Activated CD4-positive, alpha-beta T cell treated with anti-CD3 and anti-CD28 coated beads, Interleukin-2, amount 10 ng/mL, durations not matched to agents 24 days and 14 days (primary cell): ENCODE measurements around the gene FAM83B. TPM values are rescaled to one million over a fixed set of nuclear protein-coding genes. Genes with fewer than 3 reads are reported as not detected.
"Not testable (repeated sequence)": the region's sequence is repeated elsewhere in the genome, so short reads cannot be mapped to it uniquely, and the experiment has no call there.

Experiments used
- DNase-seq: peaks from one replicate; pipeline ENCODE4 v3.0.0; 2022
- H3K27ac Mint-ChIP-seq: one replicate; pipeline ENCODE4 v1.8.0; 2022; ENCODE audit warnings: mild to moderate bottlenecking, mixed read lengths
- H3K27me3 Mint-ChIP-seq: one replicate; pipeline ENCODE4 v1.8.0; 2022; ENCODE audit warnings: mixed read lengths
- H3K36me3 Mint-ChIP-seq: one replicate; pipeline ENCODE4 v1.8.0; 2022; ENCODE audit warnings: low read depth, mild to moderate bottlenecking, mixed read lengths
- H3K4me1 Mint-ChIP-seq: one replicate; pipeline ENCODE4 v1.8.0; 2021; ENCODE audit warnings: mixed read lengths
- H3K4me3 Mint-ChIP-seq: one replicate; pipeline ENCODE4 v1.8.0; 2022; ENCODE audit warnings: mild to moderate bottlenecking, moderate library complexity, mixed read lengths
- H3K9me3 Mint-ChIP-seq: one replicate; pipeline ENCODE4 v1.8.0; 2021; ENCODE audit warnings: mixed read lengths
- intact Hi-C: fragments of 100-400 bp; cut with micrococcal nuclease; formaldehyde crosslinking; loops from one replicate; pipeline ENCODE4 v1.15.1; 2023
- total RNA-seq: library from RNA; stranded (reverse); gene quantifications from 2 replicates; pipeline ENCODE4 v1.2.3, GENCODE V29; 2022

FAM83B gene
- not detected in 2 replicates for total RNA-seq

- H3K9me3 Mint-ChIP-seq, result no peaks in the 10 kb centered on the region
These were observed at the start of gene FAM83B for GRCh38 chr6:54846243-54846856. FAM83B (plus strand) TSS chr6:54846771; CDS start chr6:54870247, 23,476 bp downstream.

DNA sequence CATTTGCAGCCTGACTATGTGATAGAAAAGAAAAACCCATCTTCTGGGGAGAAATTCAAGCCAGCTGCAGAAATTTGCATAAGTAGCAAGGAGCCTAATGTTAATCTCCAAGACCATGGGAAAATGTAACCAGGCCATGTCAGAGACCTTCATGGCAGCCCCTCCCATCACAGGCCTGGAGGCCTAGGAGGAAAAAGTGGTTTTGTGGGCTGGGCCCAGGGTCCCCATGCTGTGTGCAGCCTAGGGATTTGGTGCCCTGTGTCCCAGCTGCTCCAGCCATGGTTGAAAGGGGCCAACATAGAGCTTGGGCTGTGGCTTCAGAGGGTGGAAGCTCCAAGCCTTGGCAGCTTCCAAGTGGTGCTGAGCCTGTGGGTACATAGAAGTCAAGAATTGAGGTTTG is 49.7 kb upstream of the FAM83B start:
- H3K27ac Mint-ChIP-seq, H3K4me1 Mint-ChIP-seq, H3K36me3 Mint-ChIP-seq, DNase-seq, H3K4me3 Mint-ChIP-seq, H3K27me3 Mint-ChIP-seq, intact Hi-C loops, H3K9me3 Mint-ChIP-seq: not testable (repeated sequence)

More at GRCh38 chr6:54846243-54846856, at the start of gene FAM83B:
- Mint-ChIP-seq H3K27ac (no peak within 1 kb of the TSS), H3K4me1 (no peaks in the 10 kb centered on the region), H3K27me3 (peaks cover 17% of the 10 kb centered on the region), H3K36me3 (no peaks in the 10 kb centered on the region), H3K4me3 (no peak within 1 kb of the TSS)
- intact Hi-C loops, result no loop called here
- no peak for DNase-seq

DNA sequence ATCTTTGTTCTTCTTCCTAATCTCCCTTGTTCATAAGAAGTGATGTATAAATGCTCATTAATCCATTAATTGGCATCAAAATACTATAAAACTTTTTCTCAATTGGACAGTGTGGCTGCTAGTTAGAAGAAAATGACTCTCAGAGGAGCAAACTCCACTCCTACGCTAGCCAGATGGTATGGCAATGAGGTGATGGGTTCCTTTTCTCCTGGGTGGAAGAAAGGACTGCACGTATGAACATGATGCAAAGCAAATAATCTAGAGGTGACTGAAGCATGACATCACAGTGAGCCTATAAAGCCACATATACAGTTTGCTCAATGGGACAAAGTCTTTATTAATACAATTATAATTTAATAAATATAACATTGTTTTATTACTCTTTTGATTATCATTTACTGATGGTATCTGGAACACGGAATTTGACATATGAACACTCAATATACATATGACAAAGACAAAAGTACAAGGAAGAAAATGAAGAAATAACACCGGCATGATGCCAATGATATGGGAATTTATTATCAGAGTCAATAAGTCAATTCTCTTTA is 46.4 kb upstream of the FAM83B start:
- peaks cover 5% of the 10 kb centered on the region for H3K9me3 Mint-ChIP-seq
- no peak overlapping the region for H3K27ac Mint-ChIP-seq
- no peak overlapping the region for H3K4me3 Mint-ChIP-seq
- H3K4me1 Mint-ChIP-seq, result no peaks in the 10 kb centered on the region
- no peaks in the 10 kb centered on the region for H3K27me3 Mint-ChIP-seq
- no peak for DNase-seq
- H3K36me3 Mint-ChIP-seq, result no peaks in the 10 kb centered on the region
- intact Hi-C loops, result no loop called here

DNA sequence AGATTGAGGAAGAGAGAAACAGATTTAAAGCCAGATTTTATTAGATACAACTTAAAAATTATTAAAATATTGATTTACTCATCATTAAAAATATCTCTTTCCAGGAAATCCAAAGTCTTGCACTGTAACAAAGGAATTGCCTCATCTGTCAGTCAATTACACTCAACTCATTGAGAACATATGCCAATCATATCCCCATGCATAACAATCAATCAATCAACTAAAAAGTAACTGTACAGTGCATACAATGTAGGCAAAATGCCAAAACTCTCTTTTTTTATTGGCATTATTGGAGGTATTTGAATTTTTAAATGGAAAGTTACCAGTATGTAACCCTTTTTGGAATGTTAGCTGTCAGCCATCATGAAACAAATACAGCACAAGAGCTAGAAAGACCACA is 45.3 kb upstream of the FAM83B start:
- Mint-ChIP-seq H3K27me3 (no peaks in the 10 kb centered on the region), H3K4me1 (no peaks in the 10 kb centered on the region), H3K27ac (no peak overlapping the region), H3K9me3 (peaks cover 4% of the 10 kb centered on the region), H3K4me3 (no peak overlapping the region), H3K36me3 (no peaks in the 10 kb centered on the region)
- intact Hi-C loops, result no loop called here
- DNase-seq, result no peak

DNA sequence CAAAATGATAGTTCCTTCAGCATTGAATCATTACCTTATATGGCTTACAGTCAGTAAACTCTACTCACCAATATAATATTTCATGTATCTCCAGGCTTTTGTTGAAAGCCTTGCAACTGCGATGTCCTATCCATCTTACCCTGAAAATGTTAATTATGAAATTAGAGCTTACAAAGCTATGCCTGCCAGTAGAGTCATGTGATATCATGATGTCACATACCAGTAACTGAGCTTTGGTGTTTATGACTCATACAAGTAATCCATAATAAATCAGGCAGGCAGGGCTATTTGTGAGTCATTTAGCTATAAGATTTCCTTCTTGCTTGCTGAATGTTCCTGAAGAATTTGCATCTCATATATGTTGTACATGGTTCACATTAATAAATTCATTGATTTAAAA is 44.9 kb upstream of the FAM83B start:
- H3K27me3 Mint-ChIP-seq, result no peaks in the 10 kb centered on the region

GRCh38 chr6:54802775-54803634 is 43.6 kb upstream of the FAM83B start:
- Mint-ChIP-seq H3K27me3 (no peaks in the 10 kb centered on the region), H3K27ac (no peak overlapping the region), H3K4me1 (no peaks in the 10 kb centered on the region), H3K9me3 (no peaks in the 10 kb centered on the region), H3K4me3 (no peak overlapping the region), H3K36me3 (no peaks in the 10 kb centered on the region)
- no peak for DNase-seq
- intact Hi-C loops, result no loop called here

More for the DNA sequence above, 44.9 kb upstream of the FAM83B start:
- Mint-ChIP-seq H3K4me3 (no peak overlapping the region), H3K9me3 (peaks cover under 1% of the 10 kb centered on the region), H3K27ac (no peak overlapping the region), H3K36me3 (no peaks in the 10 kb centered on the region), H3K4me1 (no peaks in the 10 kb centered on the region)
- DNase-seq, result no peak
- intact Hi-C loops, result no loop called here

- no peaks in the 10 kb centered on the region for H3K36me3 Mint-ChIP-seq
- no peak for DNase-seq
- intact Hi-C loops, result no loop called here
- H3K4me3 Mint-ChIP-seq, result no peak overlapping the region
- no peaks in the 10 kb centered on the region for H3K27me3 Mint-ChIP-seq
- no peak overlapping the region for H3K27ac Mint-ChIP-seq
- H3K4me1 Mint-ChIP-seq, result no peaks in the 10 kb centered on the region
- no peaks in the 10 kb centered on the region for H3K9me3 Mint-ChIP-seq
These were observed 41.5 kb upstream of the FAM83B start for GRCh38 chr6:54805077-54805476.

DNA sequence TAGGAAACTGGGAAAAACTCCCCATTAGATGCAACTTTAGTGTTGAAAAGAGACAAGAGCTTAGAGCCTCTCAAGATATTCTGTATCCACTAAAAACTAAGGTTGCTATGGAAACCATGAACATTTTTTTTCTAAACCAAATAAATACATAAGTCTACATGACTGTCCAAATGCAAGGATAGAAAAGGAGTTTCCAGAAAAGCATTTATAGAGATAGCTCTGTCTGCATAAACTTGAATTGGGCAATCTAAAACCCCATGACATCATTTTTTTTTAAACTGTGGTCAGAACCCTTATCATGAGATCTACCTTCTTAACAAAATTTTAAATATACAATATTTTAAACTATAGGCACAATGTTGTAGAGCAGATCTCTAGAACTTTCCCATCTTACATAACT is 36.4 kb upstream of the FAM83B start:
- intact Hi-C loops, result no loop called here
- no peaks in the 10 kb centered on the region for H3K36me3 Mint-ChIP-seq
- H3K27ac Mint-ChIP-seq, result no peak overlapping the region
- no peak overlapping the region for H3K4me3 Mint-ChIP-seq
- DNase-seq, result no peak
- no peaks in the 10 kb centered on the region for H3K9me3 Mint-ChIP-seq
- no peaks in the 10 kb centered on the region for H3K27me3 Mint-ChIP-seq
- H3K4me1 Mint-ChIP-seq, result no peaks in the 10 kb centered on the region

DNA sequence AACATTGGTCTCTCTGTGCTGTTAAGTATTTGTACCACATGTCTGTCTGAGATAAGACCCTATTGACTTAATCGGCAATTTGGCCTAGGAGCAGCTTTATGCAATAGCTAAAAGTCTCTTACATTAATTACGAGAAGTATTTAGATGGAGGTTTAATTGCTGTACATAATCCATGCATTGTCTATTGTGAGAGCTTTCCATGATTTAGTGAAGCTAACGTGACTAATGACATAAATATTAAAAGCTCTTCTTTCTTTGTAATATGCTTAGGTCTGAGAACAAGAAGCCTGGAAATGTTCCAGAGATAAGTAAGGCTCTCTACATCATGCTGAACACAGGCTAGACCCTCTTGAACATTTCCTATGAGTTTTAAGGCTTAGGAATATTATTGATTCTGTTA is 32.7 kb upstream of the FAM83B start:
- H3K9me3 Mint-ChIP-seq, result no peaks in the 10 kb centered on the region
- H3K4me1 Mint-ChIP-seq, result no peaks in the 10 kb centered on the region
- no peak overlapping the region for H3K27ac Mint-ChIP-seq
- DNase-seq, result no peak
- no peaks in the 10 kb centered on the region for H3K27me3 Mint-ChIP-seq
- no peaks in the 10 kb centered on the region for H3K36me3 Mint-ChIP-seq
- no peak overlapping the region for H3K4me3 Mint-ChIP-seq
- intact Hi-C loops, result no loop called here

GRCh38 chr6:54817236-54817635 is 29.3 kb upstream of the FAM83B start:
- Mint-ChIP-seq H3K4me3 (no peak overlapping the region), H3K27ac (no peak overlapping the region), H3K27me3 (no peaks in the 10 kb centered on the region), H3K9me3 (no peaks in the 10 kb centered on the region), H3K36me3 (no peaks in the 10 kb centered on the region), H3K4me1 (no peaks in the 10 kb centered on the region)
- intact Hi-C loops, result no loop called here
- no peak for DNase-seq

DNA sequence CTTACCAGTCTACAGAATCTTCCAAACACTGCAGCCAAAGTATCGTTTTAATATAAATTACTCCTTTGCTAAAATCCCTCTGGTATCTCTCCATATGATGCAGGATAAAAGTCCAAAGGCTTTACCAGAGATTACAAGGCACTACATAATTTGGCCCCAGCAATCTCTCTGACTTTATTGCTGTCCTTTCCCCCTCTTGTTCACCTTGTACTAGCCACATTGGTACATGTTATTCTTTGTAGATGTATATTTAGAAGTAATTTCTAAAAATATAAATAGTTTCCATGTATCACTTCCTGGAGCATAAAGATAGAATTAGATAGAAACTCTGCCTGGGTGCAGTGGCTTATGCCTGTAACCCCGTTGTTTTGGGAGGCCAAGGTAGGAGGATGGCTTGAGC is 28.7 kb upstream of the FAM83B start:
- Mint-ChIP-seq H3K4me1 (no peaks in the 10 kb centered on the region), H3K27me3 (no peaks in the 10 kb centered on the region), H3K36me3 (no peaks in the 10 kb centered on the region), H3K9me3 (no peaks in the 10 kb centered on the region), H3K4me3 (no peak overlapping the region), H3K27ac (no peak overlapping the region)
- DNase-seq, result no peak
- intact Hi-C loops, result no loop called here

GRCh38 chr6:54824225-54824624 is 22.3 kb upstream of the FAM83B start:
- H3K36me3 Mint-ChIP-seq, intact Hi-C loops, H3K4me3 Mint-ChIP-seq, H3K4me1 Mint-ChIP-seq, H3K9me3 Mint-ChIP-seq, H3K27ac Mint-ChIP-seq, DNase-seq, H3K27me3 Mint-ChIP-seq: not testable (repeated sequence)

DNA sequence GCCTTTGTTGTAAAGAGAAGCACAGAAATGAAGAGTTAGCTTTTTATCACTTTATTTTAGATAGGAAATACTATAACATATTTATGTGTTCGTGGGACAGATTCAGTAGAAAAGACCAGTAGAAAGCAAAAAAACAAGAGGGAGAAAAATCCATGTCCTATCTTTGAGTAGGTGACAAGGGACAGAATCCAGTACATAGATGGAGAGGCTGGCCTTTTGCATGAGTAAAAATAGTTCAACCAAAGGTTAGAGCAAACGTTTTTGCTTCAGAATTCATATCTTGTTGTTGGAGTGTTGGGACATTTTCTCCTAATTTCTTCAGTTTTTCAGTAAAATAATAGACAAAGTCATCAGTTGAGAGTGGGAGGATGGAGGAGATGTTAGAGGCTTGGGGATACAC is 19.6 kb upstream of the FAM83B start:
- DNase-seq, result no peak
- no peaks in the 10 kb centered on the region for H3K27me3 Mint-ChIP-seq
- H3K36me3 Mint-ChIP-seq, result no peaks in the 10 kb centered on the region
- intact Hi-C loops, result no loop called here
- no peaks in the 10 kb centered on the region for H3K9me3 Mint-ChIP-seq
- H3K4me1 Mint-ChIP-seq, result no peaks in the 10 kb centered on the region
- no peak overlapping the region for H3K4me3 Mint-ChIP-seq
- H3K27ac Mint-ChIP-seq, result no peak overlapping the region

- DNase-seq, result no peak
- H3K4me3 Mint-ChIP-seq, result no peak overlapping the region
- H3K36me3 Mint-ChIP-seq, result no peaks in the 10 kb centered on the region
- H3K9me3 Mint-ChIP-seq, result no peaks in the 10 kb centered on the region
- H3K4me1 Mint-ChIP-seq, result no peaks in the 10 kb centered on the region
- H3K27me3 Mint-ChIP-seq, result no peaks in the 10 kb centered on the region
- H3K27ac Mint-ChIP-seq, result no peak overlapping the region
- intact Hi-C loops, result no loop called here
These were observed 16.4 kb upstream of the FAM83B start for GRCh38 chr6:54830216-54830615.
